NCI-H82 treated with DMSO at 0.1 percent for 48 hours (cell line): ENCODE results near the gene BLZF1.
"Not testable (repeated sequence)": the region's sequence is repeated elsewhere in the genome, so short reads cannot be mapped to it uniquely, and the experiment has no call there.

ENCODE experiments used
- DNase-seq: peaks from one replicate; lab custom pipeline; 2025; ENCODE audit not compliant: unreplicated experiment; lab: John Stamatoyannopoulos, UW

Gene BLZF1

GRCh38 chr1:169360415-169360814 is 7.6 kb upstream of the BLZF1 start:
- peak; percentile 31 for DNase-seq

GRCh38 chr1:169361281-169361680 is 6.7 kb upstream of the BLZF1 start:
- DNase-seq = no peak

GRCh38 chr1:169363046-169363730 is 4.8 kb upstream of the BLZF1 start:
- no peak for DNase-seq

- no peak for DNase-seq
These were observed 3.0 kb upstream of the BLZF1 start for GRCh38 chr1:169364948-169365347.

GRCh38 chr1:169367096-169367685 is 804 bp upstream of the BLZF1 start:
- DNase-seq = peak; percentile 29

- no peak for DNase-seq
These were observed 393 bp downstream of the BLZF1 start for GRCh38 chr1:169368406-169368769.

GRCh38 chr1:169371404-169371803 is 3.4 kb downstream of the BLZF1 start:
- DNase-seq = no peak

GRCh38 chr1:169381162-169381561 is 13.2 kb downstream of the BLZF1 start:
- DNase-seq = no peak

GRCh38 chr1:169383449-169383848 is 15.5 kb downstream of the BLZF1 start:
- no peak for DNase-seq

GRCh38 chr1:169387399-169387798 is 19.4 kb downstream of the BLZF1 start:
- DNase-seq = no peak

GRCh38 chr1:169390303-169390702 is 22.3 kb downstream of the BLZF1 start:
- no peak for DNase-seq

- no peak for DNase-seq
These were observed 24.4 kb downstream of the BLZF1 start for GRCh38 chr1:169392406-169392805.

- no peak for DNase-seq
These were observed 28.0 kb downstream of the BLZF1 start for GRCh38 chr1:169395955-169396354.

- DNase-seq = not testable (repeated sequence)
These were observed 34.6 kb downstream of the BLZF1 start for GRCh38 chr1:169402578-169402977.

GRCh38 chr1:169408340-169408739 is 40.3 kb downstream of the BLZF1 start:
- DNase-seq = not testable (repeated sequence)

GRCh38 chr1:169414952-169415351 is 47.0 kb downstream of the BLZF1 start:
- DNase-seq = no peak

- DNase-seq = no peak
These were observed 53.3 kb downstream of the BLZF1 start for GRCh38 chr1:169421309-169421708.

GRCh38 chr1:169426174-169426705 is 58.2 kb downstream of the BLZF1 start:
- peak; percentile 95 for DNase-seq

GRCh38 chr1:169427081-169427641 is 59.2 kb downstream of the BLZF1 start, which contains the start of gene CCDC181:
Gene CCDC181 (minus strand): TSS chr1:169427474. CDS start chr1:169424927, 2,547 bp downstream.
- DNase-seq = peak; percentile 75
